Stimulated activated CD8-positive, alpha-beta memory T cell treated with anti-CD3 and anti-CD28 coated beads, Interleukin-2, amount 100 ng/mL, for 1 hour (primary cell): Measurements from ENCODE around the gene HIF1AN.
A peak's percentile ranks its signal among the peaks of the same experiment; 100 is the strongest.

Experiments used
- DNase-seq, 2 donors: peaks; one replicate each; pipeline ENCODE4 v3.0.0-alpha.2; 2020; ENCODE audit warnings: low read depth in 2 of 2

HIF1AN gene

DNA sequence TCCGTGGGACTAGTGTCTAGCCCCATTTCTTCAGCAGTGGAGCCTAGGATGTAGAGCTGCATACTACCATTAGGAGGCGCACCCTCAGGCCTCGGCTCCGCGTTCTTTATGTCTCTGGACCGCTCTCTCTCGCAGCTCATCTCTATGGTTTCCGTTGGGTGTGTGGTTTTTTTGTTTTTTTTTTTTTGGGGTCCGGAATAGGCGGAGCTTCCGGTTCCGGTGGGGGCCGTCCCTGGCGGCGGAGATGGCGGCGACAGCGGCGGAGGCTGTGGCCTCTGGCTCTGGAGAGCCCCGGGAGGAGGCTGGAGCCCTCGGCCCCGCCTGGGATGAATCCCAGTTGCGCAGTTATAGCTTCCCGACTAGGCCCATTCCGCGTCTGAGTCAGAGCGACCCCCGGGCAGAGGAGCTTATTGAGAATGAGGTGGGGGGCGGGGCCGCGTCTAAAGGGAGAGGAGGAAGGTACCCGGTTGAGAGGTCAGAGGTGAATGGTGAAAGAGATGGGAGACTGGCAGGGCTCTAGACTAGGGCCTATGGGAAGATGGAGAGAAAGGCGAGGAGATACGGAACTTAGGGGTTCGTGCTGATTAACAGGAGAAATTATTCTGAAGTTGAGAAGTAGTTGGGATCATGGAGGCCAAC lies at the start of gene HIF1AN:
TSS of gene HIF1AN (plus strand) at position 229 of the 639 bp plus-strand sequence. CDS start at position 245, 16 bp downstream.
- DNase-seq = peak; percentile 61 to 78

DNA sequence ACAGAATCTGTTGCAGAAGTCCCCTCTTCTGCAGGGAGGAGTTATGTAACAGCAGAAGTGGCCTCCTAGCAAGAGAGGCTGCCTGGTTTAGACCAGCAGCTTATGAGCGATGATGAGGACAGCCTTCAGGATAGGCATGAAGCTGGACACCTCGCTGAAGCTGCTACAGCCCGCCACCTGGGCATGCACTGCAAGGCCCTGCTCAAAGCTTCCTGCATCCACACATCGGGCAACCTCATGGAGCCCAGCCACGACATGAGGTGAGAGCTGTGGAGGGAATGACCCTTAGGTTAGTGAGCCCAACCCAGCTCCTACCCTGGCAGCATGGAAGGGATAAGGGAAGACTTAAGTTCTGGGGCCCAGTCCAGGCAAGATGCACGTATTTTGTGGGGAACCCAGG lies 48.2 kb upstream of the HIF1AN start:
- DNase-seq = no peak

DNA sequence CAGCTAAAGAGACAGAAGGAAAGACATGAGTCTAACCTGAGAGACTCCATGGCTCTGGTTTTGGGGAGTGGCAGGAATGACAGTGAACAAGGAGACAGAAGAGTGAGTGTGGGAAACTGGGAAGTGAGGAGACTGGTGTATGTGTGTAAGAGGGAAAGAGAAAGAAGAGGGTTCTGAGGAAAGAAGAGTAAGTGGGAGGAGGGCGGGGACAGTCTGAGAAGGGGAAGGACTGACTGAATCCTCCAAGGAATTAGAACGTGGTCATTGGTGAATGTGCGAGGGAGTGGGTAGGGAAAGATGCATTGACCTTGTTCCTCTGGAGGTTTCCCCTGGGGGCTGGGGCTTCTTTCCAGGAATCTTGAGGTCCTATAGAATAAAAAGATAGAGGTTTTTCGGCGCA lies 46.3 kb upstream of the HIF1AN start:
- DNase-seq = no peak

DNA sequence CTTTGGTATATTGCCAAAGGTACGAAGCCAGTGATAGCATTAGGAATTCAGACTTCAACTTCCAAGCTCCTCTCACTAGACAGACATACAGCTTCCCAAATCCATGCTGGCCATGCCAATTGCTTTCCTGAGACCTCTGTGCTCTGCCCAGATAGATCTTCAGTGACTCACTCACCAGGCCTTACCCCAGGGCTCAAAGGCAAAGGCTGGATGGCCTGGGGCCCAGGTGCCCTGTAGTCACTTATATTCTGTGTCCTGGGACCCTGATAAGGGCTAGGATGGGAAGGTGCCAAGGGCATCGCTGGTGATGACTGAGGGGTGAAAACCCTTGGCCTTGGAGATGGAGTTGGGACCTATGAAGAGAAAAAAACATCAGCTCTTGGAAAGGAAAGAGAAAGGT lies 45.2 kb upstream of the HIF1AN start:
- no peak for DNase-seq

DNA sequence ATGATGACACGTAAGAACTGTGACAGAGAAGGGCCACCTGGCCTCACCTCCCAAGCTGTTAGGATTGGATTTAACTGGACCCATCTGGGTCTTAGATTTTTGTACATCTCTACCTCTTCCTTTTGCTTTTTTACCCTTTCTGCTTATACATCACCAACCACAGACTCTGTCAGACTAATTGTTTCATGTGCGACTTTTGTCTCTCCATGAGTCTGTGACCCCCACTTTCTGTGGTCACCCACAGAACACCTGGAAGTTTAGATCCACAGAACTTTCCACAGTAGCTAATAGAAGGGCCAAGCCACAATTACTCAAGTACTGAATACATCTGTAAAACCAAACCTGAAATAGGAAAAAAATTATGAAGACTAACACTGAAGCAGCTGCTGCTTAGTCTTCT lies 39.2 kb upstream of the HIF1AN start:
- no peak for DNase-seq

DNA sequence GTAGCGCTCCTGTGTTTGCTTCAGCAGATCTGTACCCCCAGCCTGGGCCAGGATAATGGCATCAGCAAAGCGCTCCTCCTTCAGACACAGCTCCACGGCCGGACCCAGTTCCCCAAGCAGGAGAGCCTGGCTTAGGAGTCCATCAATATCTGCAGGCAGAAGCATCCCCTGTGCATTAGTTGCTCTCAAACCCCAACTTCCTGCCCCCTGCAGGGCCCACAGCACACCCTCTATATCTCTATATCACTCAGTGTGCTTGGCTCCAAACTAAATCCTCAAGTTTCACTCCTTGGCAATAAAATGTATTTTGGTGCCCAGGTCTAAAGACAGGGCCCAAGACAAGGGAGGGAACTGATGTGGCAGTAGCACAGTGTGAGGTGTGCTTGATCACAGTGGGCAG lies 37.7 kb upstream of the HIF1AN start:
- DNase-seq = no peak

DNA sequence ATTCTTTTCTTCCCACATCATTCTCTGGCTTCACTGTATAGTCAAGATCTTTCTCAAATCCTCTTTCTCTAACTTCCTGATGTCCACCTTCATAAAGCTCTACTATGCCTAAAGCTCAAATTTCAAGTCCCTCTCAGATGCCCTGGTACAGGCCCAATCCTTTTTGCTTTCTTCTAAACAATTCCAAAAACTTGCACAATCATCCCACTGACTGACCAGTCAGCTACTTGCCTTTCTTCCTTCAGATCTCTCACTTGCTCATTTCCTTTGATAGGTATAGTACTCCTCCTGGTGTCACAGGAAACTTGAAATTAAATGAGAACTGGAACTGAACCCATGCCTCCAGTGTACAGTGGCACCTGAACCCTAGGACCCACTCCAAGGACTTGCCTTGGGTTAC lies 34.3 kb upstream of the HIF1AN start:
- DNase-seq = no peak

DNA sequence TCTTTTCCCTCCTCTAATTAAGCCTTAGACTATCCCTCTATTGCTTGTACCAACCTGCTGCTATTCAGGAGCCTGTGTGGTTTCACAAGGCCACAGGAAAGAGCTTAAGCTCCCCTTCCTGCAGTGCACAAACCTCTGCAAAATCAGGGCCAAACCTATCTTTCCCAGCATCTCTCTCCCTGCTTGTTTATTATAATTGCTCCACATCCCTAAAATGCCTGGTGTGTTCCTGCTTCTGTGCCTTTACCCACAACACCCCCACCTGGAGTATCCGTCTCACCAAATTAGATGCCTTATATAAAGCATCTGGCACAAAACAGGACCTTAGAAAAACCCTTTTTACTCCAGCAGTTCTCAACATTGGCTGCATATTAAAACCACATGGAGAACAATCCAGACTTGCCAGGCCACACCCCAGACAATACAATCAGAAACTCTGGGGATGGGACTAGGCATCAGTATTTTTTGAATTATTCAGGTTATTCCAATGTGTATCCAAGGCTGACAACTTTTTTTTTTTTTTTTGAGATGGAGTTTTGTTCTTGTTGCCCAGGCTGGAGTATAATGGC lies 32.7 kb upstream of the HIF1AN start:
- DNase-seq = no peak

DNA sequence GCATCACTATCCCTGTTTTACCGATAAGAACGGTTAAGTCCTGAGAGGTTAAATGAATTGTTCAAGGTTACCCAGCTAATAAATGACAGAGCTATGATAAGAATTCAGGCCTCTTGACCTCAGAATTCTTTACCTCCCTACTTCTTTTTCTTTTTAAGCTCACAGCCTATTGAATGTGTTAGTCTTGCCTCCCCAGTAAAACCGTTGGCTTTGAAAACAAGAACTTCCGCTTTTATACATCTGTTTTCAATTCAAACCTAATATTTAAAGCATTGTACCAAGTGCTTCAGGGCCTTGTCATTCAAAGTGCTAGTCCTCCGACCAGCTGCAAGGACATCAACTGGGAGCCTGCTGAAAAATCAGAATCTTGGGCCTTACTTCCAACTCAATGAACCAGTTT lies 31.6 kb upstream of the HIF1AN start:
- no peak for DNase-seq

DNA sequence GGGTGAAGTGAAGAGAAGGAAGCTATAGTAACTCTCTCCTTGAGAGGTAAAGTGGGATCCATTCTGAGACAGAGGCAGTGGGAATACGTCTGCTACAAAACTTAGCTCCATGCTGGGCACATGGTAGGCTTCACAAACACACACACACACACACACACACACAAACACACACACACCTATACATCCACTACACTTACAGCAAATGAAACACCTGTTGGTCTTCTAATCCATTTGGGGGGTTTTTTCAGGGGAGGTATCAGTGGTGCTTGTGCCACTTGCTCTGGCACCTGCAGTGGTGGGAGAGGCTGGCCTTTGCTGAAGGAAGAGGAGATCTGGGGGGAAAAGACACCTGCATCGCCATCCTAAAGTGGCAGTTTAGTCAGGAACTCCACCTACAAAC lies 30.6 kb upstream of the HIF1AN start:
- DNase-seq = no peak

DNA sequence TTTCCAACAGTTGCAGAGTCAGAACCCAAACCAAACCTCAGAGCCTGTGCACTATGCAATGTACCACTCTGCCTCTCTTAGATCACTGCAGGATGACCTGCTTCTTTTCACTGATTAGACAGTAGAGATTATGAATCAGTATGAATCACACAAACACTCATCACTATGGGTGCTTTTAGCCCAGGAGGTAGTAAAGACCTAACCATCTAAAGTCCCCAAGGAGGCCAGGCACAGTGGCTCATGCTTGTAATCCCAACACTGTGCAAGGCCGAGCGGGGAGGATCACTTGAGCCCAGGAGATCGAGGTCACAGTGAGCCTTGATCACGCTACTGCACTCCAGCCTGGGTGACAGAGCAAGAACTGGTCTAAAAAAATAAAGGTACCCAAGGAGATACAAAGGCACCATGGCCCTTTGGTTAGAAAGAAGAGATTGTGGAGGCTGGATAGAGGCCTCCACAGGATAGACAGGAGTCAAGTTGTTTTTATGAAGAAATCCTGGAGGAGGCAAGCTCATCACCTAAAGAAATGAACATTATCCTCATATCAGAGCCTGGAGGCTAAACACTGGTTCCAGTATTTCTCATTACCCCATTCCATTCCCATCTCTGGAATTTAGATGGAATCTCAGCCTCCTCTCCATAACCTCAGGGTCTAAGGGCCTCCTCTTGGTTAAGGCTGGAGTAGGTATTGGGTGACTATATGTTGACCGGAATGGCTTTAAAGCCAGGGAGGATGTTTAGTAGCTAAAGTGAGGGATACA lies 29.0 kb upstream of the HIF1AN start:
- no peak for DNase-seq

DNA sequence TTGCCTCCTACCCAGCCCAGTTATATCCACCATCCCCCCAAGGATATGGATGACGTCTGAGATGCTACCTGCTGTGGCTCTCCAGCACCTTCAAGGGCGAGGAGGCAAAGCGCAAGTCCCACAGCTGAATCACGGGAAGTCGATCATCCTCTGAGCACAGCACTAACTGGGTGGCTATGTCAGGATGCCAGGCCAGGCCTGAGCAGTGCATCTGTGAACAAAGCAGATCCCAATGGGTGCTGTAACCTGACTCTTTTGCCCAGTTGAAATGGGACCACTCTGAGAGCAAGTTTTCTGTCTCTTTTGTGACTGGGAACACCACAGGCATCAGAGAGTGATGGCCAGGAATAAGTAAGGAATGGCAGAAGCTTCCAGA lies 28.4 kb upstream of the HIF1AN start:
- DNase-seq = no peak

DNA sequence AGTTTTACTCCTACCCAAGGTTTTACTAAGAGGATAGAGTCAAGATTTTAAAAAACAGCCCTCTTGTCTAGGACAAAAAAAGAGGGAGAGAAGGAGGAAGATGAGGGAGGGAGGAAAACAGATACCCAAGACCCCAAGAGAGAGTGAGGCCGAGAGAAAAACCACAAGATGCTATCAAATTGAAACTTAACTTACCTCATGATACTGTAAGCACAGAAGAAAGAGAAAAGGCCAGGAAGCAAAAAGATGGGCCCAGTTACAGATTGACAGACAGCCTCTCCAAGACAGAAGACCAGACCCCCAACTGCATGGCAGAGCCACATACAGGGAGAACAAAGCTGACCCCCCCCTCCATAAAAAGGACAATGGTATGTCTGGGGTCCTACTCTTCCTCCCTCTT lies 27.5 kb upstream of the HIF1AN start:
- DNase-seq = no peak

DNA sequence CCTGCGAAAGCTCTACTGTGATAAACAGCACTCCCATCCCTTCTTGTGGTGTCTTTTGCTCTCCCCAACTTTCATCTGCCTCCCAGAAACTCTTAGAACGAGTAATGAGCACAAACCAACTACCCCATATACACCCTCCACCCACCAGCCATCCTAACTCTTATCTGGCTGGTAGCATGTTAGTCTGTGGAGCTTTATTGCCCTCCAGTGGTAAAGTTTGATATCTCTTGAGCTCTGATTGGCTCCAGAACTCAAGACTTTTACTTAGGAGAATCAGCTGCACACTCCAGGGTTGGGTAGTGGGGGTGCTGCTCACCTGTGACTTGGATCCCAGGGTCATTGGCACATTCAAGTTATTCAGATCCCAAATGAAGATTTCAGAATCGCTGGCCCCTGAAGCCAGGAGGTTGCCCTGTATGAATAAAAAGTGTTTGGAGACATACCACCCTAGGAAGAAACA lies 27.0 kb upstream of the HIF1AN start:
- DNase-seq = no peak

DNA sequence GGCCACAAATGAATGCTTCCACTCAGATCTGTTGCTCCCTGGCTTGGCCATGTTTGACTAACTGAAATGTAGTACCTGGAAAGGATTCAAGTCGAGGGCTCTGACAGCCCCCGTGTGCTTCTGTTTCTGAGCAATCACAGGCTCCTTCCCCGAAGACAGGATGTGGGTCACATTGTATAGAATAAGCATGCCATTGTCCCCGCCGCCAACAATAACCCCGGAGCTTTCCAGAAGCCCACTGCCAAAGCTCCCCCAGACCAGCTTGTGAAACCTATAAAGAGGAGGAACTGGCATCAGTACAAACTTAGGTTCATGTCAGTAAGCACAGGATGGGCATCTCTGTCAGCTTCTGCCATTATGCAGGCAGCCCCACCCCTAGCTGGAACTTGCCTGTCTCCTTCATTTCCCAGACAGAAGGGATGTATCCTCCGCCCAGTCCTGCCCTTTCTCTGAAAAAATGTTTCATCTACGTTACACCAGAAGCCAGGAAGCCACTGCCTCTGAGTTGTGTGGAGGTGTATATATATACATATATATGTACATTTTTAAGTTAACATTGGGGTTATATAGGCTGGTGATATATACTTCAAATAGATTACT lies 26.4 kb upstream of the HIF1AN start:
- DNase-seq = peak in 1 of 2 donors; percentile 26

DNA sequence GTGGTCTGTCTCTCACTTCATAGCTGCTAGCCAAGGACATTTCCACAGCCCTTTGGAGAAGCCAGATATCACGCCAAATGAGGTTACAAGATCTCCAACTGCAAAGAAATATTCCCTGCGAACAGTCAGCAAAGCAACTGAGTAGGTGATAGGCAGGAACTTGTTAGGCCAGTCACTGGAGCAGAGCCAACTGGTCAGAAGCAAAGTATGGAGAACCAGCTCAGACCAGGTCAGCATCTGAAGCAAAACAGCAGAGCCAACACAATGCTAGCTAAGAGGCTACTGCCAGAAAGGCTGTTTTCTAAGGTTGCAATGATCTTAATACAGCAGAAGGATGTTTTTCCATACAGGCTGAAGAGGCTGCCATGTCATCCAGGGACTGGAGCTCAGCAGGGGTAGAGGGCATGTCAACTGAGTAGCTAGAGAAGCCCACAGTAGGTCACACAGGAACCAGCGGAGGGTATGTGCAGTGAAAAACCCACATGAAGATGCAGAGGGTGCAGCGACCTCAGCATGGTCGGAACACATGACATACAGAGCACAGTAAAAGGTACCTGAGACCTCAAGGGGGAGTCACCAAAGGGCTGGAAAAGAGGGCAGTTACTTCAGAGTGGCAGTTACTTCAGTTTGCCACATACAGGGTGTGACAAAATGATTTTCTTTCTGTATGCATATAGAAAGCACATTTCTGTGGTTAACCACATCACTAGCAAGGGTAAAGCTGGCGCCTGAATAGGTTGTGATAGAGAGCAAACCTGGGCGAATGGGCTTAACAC lies 25.0 kb upstream of the HIF1AN start:
- peak; percentile 31 to 38 for DNase-seq

DNA sequence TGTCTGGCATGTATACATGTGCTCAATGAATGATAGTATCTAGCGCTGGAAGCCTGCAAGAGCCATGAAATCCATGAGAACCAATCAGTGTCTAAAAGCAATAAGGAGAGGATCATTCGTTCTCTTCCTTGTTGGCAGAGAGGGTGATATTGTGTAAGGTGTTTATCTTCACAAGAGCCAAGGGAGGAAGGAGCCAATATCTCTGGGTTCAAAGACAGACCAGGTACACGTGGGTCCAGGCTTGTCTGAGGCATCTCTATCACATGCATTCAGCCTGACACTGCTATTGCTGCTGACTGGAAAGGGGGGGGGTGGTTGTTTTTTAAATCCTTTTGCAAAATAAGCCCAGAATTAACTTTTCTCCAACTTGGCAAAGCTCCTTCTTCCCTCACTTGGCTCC lies 20.1 kb upstream of the HIF1AN start:
- DNase-seq = no peak

DNA sequence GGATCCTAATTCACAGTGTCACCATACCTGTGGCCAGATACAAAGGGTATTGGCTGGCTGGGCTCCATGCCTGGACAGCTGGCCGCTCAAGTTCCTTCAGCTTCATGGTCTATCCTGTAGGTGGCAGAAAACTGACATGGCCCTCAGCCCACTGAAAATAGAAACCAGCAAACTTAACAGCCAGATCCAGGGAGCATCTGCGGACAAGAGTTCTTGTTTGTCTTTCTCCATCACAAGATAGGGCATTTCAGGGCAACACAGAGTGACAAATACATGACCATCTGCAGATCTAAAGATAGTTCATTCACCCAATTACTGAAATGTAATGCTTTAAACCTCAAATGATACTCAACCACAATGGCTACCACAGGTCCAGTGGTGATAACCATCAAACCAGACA lies 18.9 kb upstream of the HIF1AN start:
- DNase-seq = no peak

DNA sequence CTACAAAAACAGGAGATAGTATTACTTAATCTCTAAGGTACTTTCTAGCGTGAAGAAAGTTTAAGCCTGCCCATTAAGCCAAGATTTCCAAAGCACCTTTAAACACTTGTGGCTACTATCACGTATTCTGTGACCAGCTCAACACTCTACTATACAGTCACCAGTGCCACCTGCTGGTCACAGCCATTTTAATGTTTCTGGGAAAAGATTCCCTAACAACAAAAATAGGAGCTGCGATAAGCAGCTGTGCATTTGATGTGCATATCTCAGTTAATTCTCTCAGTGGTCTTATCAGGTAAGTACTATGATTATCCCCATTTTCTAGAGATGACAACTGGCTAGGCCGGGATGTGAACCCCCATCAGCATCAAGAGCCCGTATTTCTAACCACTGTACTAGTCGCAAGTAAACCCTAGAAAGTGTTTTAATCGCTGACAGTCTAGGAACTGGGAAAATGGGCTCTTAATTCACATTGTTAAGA lies 16.9 kb upstream of the HIF1AN start:
- no peak for DNase-seq

DNA sequence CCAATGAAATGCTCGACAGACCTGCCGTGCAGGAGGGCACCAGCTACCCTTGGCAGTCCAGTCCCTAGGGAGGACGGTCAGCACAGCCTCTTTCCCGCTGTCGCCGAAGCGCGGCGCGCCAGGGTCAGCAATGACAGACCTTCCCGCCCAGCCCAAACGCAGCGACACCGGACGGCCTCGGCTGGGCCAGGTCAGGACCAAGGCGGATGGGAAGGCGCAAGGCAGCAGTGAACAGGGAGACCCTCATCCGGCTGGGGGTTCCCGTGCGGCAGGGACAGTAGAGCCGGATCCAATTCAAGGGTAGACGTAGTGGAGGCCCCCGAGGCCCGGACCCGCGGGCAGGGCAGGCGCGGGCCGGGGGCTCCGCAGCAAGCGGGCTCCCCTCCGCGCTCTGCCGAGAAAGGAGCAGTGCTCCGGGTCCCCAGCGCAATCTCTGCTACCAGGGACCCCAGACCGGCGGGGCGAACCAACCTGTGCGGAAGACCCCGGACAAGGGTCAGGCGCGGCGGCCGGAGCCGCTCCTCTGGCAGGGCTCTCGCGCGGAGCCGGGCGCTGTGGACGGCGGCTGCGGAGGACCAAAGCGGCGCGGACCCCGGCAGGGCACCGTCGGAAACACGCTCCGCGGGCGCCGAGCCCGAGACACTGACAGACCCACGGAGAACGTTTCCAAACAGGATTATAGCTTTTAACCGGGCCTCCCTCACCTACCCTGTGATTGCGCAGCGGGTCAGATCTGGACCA lies 16.3 kb upstream of the HIF1AN start, which contains the start of gene SEC31B:
TSS of gene SEC31B (minus strand) at position 551 of the 741 bp plus-strand sequence. CDS start 2,909 bp downstream, outside the sequence.
- DNase-seq = no peak

DNA sequence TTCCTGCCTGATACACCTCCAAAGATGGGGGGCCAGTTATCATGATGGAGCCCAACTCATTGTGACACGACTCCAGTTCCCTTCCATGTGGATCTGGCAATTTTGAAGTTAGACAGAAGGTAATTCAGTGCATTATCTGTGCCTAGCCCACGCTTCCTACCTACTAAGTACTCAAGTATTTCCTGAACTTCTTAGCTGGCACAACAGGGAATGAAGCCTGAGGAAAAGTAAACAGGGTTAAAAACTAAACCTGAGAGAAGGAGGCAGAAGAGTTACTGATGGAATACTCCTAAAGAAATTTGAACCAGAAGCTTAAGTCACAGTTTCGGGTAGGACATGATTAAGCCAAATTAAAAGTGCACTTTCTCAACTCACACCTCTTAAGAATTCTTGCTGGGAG lies 14.9 kb upstream of the HIF1AN start:
- DNase-seq = no peak
